AG09319 (cell line): ENCODE data around the gene FREM3.

Source experiments
- DNase-seq: peaks from one replicate; pipeline ENCODE4 v3.0.0-alpha.2; 2010; ENCODE audit warnings: low read depth; ENCODE audit errors: extremely low read depth
- CTCF ChIP-seq: IDR thresholded peaks from 2 replicates; pipeline ENCODE4 v1.5.1; 2011; ENCODE audit warnings: low read depth, mild to moderate bottlenecking, inconsistent platforms, low read length, moderate library complexity

The FREM3 gene

DNA sequence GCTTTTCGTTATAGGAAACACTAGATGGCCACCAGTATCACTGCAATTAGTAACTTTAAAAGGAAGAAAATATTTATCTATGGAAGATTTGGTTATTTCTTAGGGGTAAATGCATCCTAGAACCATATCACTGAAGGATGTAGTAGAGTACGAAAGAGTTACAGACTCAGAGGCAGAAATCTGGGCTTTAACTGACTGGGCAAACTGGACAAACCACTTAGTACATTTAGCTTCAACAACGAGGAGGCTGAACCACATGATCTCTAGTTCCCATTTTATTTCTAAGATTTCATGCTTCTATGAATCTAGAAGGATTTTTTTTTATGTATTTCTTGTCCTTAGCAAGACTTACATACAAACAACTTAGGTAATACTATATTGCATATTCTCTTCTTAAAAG is 94.0 kb downstream of the FREM3 start:
- TF ChIP-seq CTCF, result no peak

GRCh38 chr4:143599827-143600226 is 100.6 kb downstream of the FREM3 start:
- no peak for DNase-seq
- no peak for TF ChIP-seq CTCF

More for the DNA sequence above, 94.0 kb downstream of the FREM3 start:
- DNase-seq, result no peak

GRCh38 chr4:143598816-143599215 is 101.7 kb downstream of the FREM3 start:
- DNase-seq, result no peak
- no peak for TF ChIP-seq CTCF

DNA sequence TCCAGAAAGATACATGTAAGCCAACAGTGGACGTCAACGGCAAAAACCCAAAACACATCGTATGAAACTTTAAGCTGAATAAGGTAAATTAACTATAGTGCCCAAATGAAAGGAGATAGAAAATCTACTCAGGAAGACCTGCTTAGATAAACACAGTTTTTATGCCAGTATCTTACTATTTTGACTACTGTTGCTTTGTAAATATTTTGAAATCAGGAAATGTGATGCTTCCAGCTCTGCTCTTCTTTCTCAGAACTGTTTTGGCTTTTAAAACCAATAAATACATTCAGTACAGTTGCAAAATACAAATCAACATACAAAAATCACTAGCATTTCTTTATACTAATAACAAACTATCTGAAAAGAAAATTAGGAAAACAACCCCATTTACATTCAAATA is 103.2 kb downstream of the FREM3 start:
- TF ChIP-seq CTCF, result no peak
- no peak for DNase-seq

GRCh38 chr4:143587703-143588102 is 112.8 kb downstream of the FREM3 start:
- DNase-seq, result no peak
- TF ChIP-seq CTCF, result no peak

DNA sequence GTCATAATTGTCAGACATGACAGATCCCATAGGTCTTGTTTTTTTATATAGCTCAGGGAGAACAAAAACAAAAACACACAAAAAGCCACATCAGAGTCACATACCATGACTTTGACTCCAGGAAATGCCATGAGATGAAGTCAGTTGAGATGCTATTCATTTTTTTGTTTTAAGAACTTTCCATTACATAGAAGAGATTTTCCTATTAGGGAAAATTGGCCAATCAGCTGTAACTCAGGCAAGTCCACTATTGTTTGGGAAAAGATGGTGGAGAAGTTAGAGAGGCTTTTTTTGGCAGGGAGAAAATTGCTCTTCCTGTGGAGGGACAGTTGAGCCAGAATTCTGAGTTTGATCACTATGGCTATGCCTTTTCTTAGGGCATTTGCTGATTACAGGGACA is 114.4 kb downstream of the FREM3 start:
- peak; percentile 2 for DNase-seq

DNA sequence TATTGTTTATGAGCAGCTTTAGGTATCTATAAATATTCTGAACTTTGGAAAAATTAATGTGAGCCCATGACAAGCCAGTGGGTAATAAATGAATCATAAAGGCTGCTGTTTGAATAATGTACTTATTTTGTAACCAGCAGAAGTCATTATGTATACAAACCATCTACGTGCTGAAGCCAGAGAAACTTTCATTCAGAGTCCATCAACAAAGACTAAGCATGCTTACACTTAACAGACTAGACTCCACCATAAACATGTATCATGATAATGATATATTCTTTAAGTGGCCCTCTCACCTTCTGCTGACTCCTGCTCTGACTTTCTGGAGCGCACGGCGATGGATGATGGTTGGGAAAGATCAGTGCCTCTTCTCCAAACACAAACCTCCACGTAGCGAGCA is 114.9 kb downstream of the FREM3 start:
- TF ChIP-seq CTCF, result no peak
- DNase-seq, result no peak

More for the DNA sequence above, 114.4 kb downstream of the FREM3 start:
- no peak for TF ChIP-seq CTCF
